NB4 (cell line): Measurements from ENCODE around the gene ABCG2.

Experiments used
- CTCF ChIP-seq: IDR thresholded peaks from one replicate; pipeline ENCODE4 v1.5.1; 2012; ENCODE audit warnings: low read depth, low read length
- MAX ChIP-seq: IDR thresholded peaks from 2 replicates; pipeline ENCODE4 v1.6.1; 2011; ENCODE audit warnings: low read depth, low read length
- MYC ChIP-seq: IDR thresholded peaks from 2 replicates; pipeline ENCODE4 v1.6.1; 2011; ENCODE audit warnings: low read depth, low read length
- POLR2A ChIP-seq: IDR thresholded peaks from 2 replicates; pipeline ENCODE4 v1.6.1; 2011; ENCODE audit warnings: mild to moderate bottlenecking; ENCODE audit not compliant: insufficient read length; ENCODE audit errors: extremely low read depth

- TF ChIP-seq CTCF (no peak), MAX (no peak), POLR2A (no peak), MYC (no peak)
Measured at GRCh38 chr4:88115587-88115986, 42.9 kb downstream of the ABCG2 start.
